Fibroblast of skin of left biceps (primary cell): ENCODE data around the gene LIMS2.
A peak's percentile ranks its signal among the peaks of the same experiment; 100 is the strongest.

Experiments used
- DNase-seq, 2 experiments: peaks; one replicate each; pipeline ENCODE4 v3.0.0-alpha.2; 2013; ENCODE audit warnings: low read depth in 2 of 2

Gene LIMS2

GRCh38 chr2:127701193-127701650 lies 25.9 kb upstream of the LIMS2 start, which contains the start of gene SFT2D3:
Gene SFT2D3, plus strand, starts transcription at chr2:127701497. Its CDS starts 32 bp downstream, at chr2:127701529.
- peak; percentile 53 to 66 for DNase-seq

GRCh38 chr2:127700527-127701192 lies 25.3 kb upstream of the LIMS2 start:
- no peak for DNase-seq

GRCh38 chr2:127698553-127699355 lies 23.4 kb upstream of the LIMS2 start:
- DNase-seq = no peak

GRCh38 chr2:127697482-127698180 lies 22.3 kb upstream of the LIMS2 start:
- no peak for DNase-seq

- DNase-seq = no peak
These were observed 20.5 kb upstream of the LIMS2 start for GRCh38 chr2:127695491-127696472.

GRCh38 chr2:127694986-127695385 lies 19.7 kb upstream of the LIMS2 start:
- DNase-seq = no peak

- no peak for DNase-seq
These were observed 15.4 kb upstream of the LIMS2 start for GRCh38 chr2:127690696-127691095.

- DNase-seq = no peak
These were observed 13.1 kb upstream of the LIMS2 start for GRCh38 chr2:127688405-127688804.

- no peak for DNase-seq
These were observed 10.2 kb upstream of the LIMS2 start for GRCh38 chr2:127685410-127686080.

- DNase-seq = no peak
These were observed 8.4 kb upstream of the LIMS2 start for GRCh38 chr2:127683757-127684156.

GRCh38 chr2:127683056-127683455 lies 7.7 kb upstream of the LIMS2 start:
- DNase-seq = no peak

GRCh38 chr2:127681976-127682857 lies 6.9 kb upstream of the LIMS2 start:
- no peak for DNase-seq

- DNase-seq = no peak
These were observed 6.0 kb upstream of the LIMS2 start for GRCh38 chr2:127681288-127681804.

GRCh38 chr2:127680706-127681287 lies 5.5 kb upstream of the LIMS2 start:
- no peak for DNase-seq

GRCh38 chr2:127679680-127680361 lies 4.5 kb upstream of the LIMS2 start:
- DNase-seq = no peak

GRCh38 chr2:127678991-127679390 lies 3.7 kb upstream of the LIMS2 start:
- no peak for DNase-seq

- DNase-seq = no peak
These were observed 3.2 kb upstream of the LIMS2 start for GRCh38 chr2:127678531-127678930.

GRCh38 chr2:127676906-127677305 lies 1.6 kb upstream of the LIMS2 start:
- DNase-seq = no peak
